Stimulated activated CD8-positive, alpha-beta memory T cell treated with anti-CD3 and anti-CD28 coated beads, Interleukin-12 subunit alpha, Interleukin-12 subunit beta, amount 100 ng/mL, for 4 hours (primary cell): Measurements from ENCODE around the gene GATA5.
"Not testable (repeated sequence)": the region's sequence is repeated elsewhere in the genome, so short reads cannot be mapped to it uniquely, and the experiment has no call there.

ENCODE experiments used
- DNase-seq: peaks from one replicate; pipeline ENCODE4 v3.0.0-alpha.2; 2020; ENCODE audit warnings: low read depth

GATA5 gene

GRCh38 chr20:62429455-62430310 lies 46.1 kb downstream of the GATA5 start:
- no peak for DNase-seq

- no peak for DNase-seq
Measured at GRCh38 chr20:62428396-62429295, 47.1 kb downstream of the GATA5 start.

GRCh38 chr20:62428002-62428372 lies 47.8 kb downstream of the GATA5 start:
- no peak for DNase-seq

- no peak for DNase-seq
Measured at GRCh38 chr20:62427172-62428001, 48.4 kb downstream of the GATA5 start, which contains the start of gene RBBP8NL. Gene RBBP8NL, minus strand, starts transcription at chr20:62427539. Its CDS starts 7,892 bp downstream, at chr20:62419647.

- no peak for DNase-seq
Measured at GRCh38 chr20:62426699-62427131, 49.1 kb downstream of the GATA5 start.

GRCh38 chr20:62426059-62426348 lies 49.8 kb downstream of the GATA5 start:
- DNase-seq: not testable (repeated sequence)

GRCh38 chr20:62425281-62426058 lies 50.3 kb downstream of the GATA5 start:
- no peak for DNase-seq

- DNase-seq: no peak
Measured at GRCh38 chr20:62424249-62425107, 51.3 kb downstream of the GATA5 start.

- no peak for DNase-seq
Measured at GRCh38 chr20:62423326-62423706, 52.5 kb downstream of the GATA5 start.

GRCh38 chr20:62422636-62423325 lies 53.0 kb downstream of the GATA5 start:
- DNase-seq: no peak

- DNase-seq: no peak
Measured at GRCh38 chr20:62421716-62421990, 54.1 kb downstream of the GATA5 start.

- no peak for DNase-seq
Measured at GRCh38 chr20:62420846-62421715, 54.7 kb downstream of the GATA5 start.

GRCh38 chr20:62419759-62420158 lies 56.0 kb downstream of the GATA5 start:
- DNase-seq: no peak

- no peak for DNase-seq
Measured at GRCh38 chr20:62418709-62419487, 56.9 kb downstream of the GATA5 start.

- no peak for DNase-seq
Measured at GRCh38 chr20:62417981-62418708, 57.6 kb downstream of the GATA5 start.

- DNase-seq: no peak
Measured at GRCh38 chr20:62416651-62417637, 58.9 kb downstream of the GATA5 start.
